NCI-H2171 treated with DMSO at 0.1 percent for 48 hours (cell line): ENCODE results near the gene BNIPL.
A peak's percentile ranks its signal among the peaks of the same experiment; 100 is the strongest.

Source experiments
- DNase-seq: peaks from one replicate; lab custom pipeline; 2025; lab: John Stamatoyannopoulos, UW

BNIPL gene, protein sequence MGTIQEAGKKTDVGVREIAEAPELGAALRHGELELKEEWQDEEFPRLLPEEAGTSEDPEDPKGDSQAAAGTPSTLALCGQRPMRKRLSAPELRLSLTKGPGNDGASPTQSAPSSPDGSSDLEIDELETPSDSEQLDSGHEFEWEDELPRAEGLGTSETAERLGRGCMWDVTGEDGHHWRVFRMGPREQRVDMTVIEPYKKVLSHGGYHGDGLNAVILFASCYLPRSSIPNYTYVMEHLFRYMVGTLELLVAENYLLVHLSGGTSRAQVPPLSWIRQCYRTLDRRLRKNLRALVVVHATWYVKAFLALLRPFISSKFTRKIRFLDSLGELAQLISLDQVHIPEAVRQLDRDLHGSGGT

DNA sequence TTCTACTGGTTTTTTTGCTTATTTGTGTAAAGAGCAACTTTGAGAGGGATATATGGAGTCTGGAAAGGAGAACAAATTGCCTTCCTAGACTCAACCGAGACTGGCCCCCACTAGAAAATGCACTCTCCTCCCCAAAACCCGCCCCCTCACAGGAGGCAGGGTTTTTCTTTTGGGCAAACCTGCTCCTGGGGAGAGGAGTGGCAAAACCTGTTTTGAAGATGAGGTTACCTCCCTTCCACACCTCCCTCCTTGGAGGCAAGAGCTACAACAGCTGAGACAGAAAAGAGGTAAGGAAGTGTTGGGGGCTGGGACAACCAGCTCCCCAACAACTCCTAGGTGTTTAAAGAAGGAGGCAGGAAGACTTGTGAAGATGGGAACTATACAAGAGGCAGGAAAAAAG is at the start of gene BNIPL:
Gene BNIPL, plus strand, starts transcription at position 231 of the 400 bp plus-strand sequence. Its CDS starts 140 bp downstream, at position 371.
- DNase-seq = no peak

GRCh38 chr1:150987924-150988323 is 48.5 kb upstream of the BNIPL start:
- no peak for DNase-seq

- no peak for DNase-seq
These were observed 43.8 kb upstream of the BNIPL start for GRCh38 chr1:150992626-150993025.

- no peak for DNase-seq
These were observed 42.1 kb upstream of the BNIPL start for GRCh38 chr1:150994248-150994647.

DNA sequence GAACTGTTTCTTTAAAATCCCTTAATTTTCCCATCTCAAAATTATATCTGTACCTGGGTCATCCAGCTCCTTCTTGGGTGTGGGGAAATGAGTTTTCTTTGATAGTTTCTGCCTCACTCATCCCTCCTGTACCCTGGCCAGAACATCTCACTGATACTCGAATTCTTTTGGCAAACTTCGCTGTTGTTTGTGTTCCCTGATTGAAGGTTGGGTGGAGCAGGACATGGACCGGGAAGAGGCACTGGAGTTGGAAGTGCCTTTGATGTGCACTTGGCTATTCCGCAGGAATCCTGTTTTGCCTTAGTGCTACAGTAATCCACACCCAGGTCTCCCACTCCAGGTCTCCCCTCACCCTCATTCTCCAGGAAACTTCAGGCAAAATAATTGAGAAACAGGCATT is 40.9 kb upstream of the BNIPL start:
- no peak for DNase-seq

GRCh38 chr1:150995896-150996295 is 40.5 kb upstream of the BNIPL start:
- DNase-seq = peak; percentile 20

DNA sequence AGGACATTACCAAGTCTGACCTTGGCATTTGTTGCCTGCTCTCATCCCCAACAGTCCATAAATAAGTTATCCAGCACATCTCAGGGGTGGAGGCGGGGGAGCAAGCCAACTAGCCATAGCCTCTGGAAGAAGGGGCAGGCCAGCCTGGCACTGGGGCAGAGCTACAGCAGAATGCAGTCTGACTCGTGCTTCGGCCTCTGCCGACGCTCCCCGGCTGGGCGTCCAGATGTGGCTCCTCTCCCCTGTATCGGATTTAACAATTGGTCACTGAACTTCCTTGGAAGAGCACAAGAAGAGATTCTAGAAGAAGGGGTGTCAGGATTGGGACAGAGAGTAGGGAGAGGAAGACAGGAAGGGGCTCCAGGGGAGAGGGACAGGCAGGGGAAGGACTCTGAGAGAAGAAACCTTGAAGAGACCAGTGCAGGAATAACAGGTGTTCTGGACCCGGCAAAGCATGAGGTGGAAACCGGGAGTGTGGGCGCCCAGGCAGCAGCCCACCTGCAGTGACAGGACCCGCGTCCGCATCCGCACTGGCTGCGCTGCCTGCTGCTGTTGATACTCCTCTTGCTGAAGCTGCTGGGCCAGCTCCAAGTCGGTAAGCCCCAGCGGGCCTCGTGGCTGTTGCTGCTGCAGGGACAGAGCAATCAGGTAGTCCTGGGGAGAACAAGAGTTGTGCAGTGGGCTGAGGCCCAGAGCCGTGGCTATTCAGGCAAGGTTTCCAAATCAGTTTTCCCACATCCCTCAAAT is 39.1 kb upstream of the BNIPL start:
- DNase-seq = no peak

DNA sequence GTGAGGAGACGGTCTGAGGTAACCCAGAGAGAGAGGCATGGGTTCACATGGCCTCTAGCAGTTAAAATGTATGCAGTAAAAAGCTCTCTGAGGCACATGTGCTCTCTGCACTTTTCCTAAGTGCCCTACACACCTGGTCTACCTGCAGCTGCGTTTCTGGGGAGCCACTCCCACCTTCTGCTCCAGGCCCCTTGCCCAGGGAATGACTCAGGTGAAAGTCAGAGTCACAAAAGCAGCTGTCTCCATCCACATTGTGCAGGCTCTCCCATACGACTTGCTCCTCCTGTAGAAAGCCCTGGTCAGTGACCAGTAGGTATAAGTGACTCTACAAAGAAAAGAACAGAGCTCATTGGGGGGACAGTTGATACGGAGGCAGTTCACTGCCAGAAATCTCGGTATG is 38.4 kb upstream of the BNIPL start:
- DNase-seq = peak; percentile 56

GRCh38 chr1:150999051-150999674 is 37.2 kb upstream of the BNIPL start:
- no peak for DNase-seq

DNA sequence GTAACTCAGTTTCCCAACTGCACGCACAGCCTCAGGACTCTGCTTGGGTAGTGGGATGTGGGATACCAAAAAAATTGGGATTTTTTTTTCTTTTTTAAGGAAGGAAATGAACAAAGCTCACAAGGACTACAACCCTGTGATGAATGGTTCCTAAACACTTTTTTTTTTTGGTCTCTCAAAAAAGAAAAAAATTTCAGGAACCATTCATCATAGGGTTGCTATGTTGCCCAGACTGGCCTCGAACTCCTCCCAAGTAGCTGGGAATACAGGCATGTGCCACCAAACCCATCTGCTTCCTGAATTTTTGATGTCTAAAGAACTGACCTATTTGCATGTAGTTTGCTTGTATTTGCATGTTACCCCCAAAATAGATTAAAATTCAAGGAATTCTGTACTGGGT is 36.5 kb upstream of the BNIPL start:
- DNase-seq = no peak

DNA sequence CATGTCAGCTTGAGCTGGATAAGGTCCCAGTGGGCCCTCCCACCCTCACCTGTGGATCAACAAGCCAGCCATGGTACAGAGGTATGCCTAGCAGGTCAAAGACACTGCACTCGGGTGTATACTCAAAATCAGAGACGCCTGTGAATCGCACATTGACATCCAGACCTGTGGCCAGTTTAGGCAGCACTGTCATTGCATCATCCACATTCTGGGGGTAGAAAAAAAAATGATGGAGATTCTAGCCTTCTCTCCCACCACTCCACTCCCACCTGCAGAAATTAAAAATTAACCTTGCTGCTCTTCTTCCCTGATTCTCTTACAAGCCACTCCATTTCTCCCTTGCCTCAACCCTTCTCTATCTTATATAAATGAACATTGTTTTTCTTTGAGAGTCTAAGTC is 36.0 kb upstream of the BNIPL start:
- DNase-seq = no peak

DNA sequence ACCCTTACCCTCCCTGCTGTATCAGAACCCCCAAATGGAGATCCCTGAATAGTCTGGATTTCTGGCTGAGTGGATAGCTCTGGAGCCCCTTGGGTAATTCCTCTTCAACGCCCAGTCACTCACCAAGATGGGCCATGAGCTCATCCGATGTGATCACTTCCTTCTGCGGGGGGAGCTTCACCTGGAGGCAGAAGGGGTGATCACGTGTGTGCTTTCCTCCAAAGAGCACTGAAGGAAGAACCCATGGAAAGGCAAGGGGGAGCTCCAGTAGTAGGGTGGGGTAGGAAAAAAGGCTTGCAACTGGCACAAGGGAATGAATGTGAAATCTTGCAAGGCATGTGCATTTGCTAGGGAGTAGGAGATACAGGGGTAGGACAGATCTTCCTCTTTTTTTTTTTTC is 34.8 kb upstream of the BNIPL start:
- no peak for DNase-seq

DNA sequence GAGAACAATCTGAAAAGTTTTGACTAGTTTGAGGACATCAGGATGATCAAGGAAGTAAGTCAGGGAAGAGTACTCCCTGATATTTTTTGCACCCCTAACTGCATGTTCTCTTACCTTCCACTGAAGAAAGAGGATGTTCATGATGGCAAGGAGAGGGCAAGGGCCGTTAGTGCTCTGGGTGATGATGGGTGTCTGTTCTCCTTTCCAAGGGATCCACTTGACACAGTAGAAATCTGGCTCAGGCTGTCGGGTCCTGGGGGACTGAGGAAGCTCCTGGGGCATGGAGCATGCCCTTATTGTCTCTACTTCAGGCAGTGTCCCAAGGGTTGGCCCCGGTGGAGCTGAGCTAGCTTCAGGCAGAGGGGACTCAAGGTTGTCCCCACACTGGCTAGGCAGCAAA is 34.3 kb upstream of the BNIPL start:
- no peak for DNase-seq

DNA sequence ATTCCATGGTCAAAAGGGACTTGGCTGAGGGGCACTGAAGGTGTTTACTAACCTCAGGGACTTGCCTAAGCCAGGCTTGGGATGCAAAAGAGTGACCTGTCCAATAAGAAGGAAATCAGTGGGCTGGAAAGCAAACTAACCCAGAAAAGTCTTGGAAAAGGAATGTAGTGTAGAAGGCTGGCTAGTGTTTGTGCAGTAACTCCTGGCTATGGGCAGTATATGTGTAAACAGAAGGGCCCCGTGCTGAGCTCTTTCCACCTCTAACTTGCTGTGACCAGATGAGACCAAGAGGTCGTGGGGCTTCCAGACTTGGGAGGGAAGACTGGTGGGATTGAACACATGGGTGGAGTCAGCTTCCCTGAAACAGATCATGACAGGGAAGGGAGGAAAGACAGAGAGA is 33.8 kb upstream of the BNIPL start:
- DNase-seq = no peak

DNA sequence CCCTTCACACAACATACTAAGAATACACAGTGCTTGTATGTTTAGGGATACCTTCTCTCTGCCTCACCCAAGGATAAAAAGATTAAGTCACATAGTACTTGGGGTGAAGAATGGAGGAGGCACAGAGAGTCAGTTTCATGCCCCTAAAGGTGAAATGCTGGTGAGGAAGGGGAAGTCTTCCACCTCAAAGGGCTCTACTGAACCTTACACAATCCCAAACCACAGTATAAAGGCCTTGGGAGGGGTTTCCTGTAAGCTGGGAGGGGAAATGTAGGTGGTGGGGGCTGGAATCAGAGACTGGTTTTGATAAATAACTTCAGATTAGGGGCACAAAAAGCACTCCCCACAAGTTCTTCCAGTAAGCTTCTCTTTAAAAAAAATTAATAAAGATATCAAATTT is 33.2 kb upstream of the BNIPL start:
- DNase-seq = no peak

GRCh38 chr1:151005729-151006319 is 30.6 kb upstream of the BNIPL start:
- DNase-seq = no peak

GRCh38 chr1:151006327-151007052 is 29.9 kb upstream of the BNIPL start, which contains the start of gene MINDY1:
Gene MINDY1, minus strand, starts transcription at chr1:151006902. Its CDS starts 4,285 bp downstream, at chr1:151002617.
- peak; percentile 22 for DNase-seq

DNA sequence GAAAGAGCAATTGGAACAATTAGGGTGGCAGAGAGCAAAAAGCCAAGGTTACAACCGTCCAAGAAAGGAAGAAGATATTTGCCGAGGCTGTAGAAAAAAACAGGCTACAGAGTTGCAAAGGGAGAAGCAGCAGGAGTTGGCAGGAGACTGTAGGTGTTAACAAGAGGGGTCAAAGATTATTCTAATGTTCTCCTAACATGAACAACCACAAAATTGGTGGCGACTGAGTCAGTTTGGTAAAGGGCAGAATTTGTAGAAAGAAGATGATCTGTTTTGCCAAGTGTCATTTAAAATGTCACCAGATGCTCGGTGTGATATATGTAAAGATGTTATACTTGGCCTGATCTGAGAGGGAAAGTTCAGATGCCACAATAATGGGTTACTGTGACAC is 28.5 kb upstream of the BNIPL start:
- DNase-seq = no peak

- peak; percentile 92 for DNase-seq
These were observed 27.9 kb upstream of the BNIPL start, which contains the start of gene PRUNE1 for GRCh38 chr1:151008244-151009205. Gene PRUNE1, plus strand, starts transcription at chr1:151008449. Its CDS starts 184 bp downstream, at chr1:151008633.

DNA sequence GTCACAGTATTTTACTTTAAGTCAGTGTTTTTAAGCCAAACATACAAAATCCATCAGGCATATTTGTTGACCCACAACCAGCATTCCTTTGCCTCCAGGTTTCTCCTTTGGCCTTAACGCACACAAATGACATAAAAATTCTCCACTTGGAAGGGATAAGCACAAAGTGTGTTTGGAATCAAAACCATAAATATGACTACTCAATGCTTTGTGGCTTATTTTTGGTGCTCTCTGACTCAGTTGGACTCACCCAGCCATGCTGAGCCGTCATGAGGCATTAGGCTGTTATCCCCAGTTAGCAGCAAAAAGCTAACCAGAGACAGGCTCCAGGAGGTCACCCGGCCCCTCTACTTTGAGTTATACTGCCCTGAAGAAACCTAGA is 27.2 kb upstream of the BNIPL start:
- no peak for DNase-seq
